H9 (cell line): Measurements from ENCODE around the gene KLHDC7A. TPM values are rescaled to one million over a fixed set of nuclear protein-coding genes. Genes with fewer than 3 reads are reported as not detected.

Source experiments
- DNase-seq: peaks from one replicate; pipeline ENCODE4 v3.0.0-alpha.2; 2017
- H2AFZ ChIP-seq: one replicate; pipeline ENCODE4 v1.6.1; 2013; ENCODE audit warnings: mild to moderate bottlenecking, low read length, control low read depth, moderate library complexity
- H2AK5ac ChIP-seq: 2 replicates; pipeline ENCODE4 v1.6.1; 2013; ENCODE audit warnings: low read length, control low read depth, mixed read lengths; ENCODE audit not compliant: insufficient read length
- H2BK120ac ChIP-seq: one replicate; pipeline ENCODE4 v1.6.1; 2013; ENCODE audit warnings: low read depth, mild to moderate bottlenecking, low read length, control low read depth, inconsistent platforms; ENCODE audit not compliant: poor library complexity, severe bottlenecking
- H2BK12ac ChIP-seq: 2 replicates; pipeline ENCODE4 v1.6.1; 2013; ENCODE audit warnings: low read length, control low read depth, mixed read lengths, low read depth; ENCODE audit not compliant: insufficient read length
- H2BK15ac ChIP-seq: 2 replicates; pipeline ENCODE4 v1.6.1; 2013; ENCODE audit warnings: low read depth, low read length, control low read depth
- H2BK20ac ChIP-seq: one replicate; pipeline ENCODE4 v1.6.1; 2013; ENCODE audit warnings: low read depth, mild to moderate bottlenecking, low read length, control low read depth, inconsistent platforms; ENCODE audit not compliant: poor library complexity, severe bottlenecking
- H2BK5ac ChIP-seq: 2 replicates; pipeline ENCODE4 v1.6.1; 2013; ENCODE audit warnings: low read length, control low read depth, mixed read lengths; ENCODE audit not compliant: insufficient read length
- H3K14ac ChIP-seq: 2 replicates; pipeline ENCODE4 v1.6.1; 2013; ENCODE audit warnings: low read length, control low read depth; ENCODE audit not compliant: insufficient read depth
- H3K18ac ChIP-seq: 2 replicates; pipeline ENCODE4 v1.6.1; 2013; ENCODE audit warnings: low read depth, mild to moderate bottlenecking, mixed read lengths, low read length, control low read depth; ENCODE audit not compliant: insufficient read length
- H3K23ac ChIP-seq: 2 replicates; pipeline ENCODE4 v1.6.1; 2013; ENCODE audit warnings: low read length, control low read depth, mixed read lengths, low read depth; ENCODE audit not compliant: insufficient read length
- H3K23me2 ChIP-seq: 2 replicates; pipeline ENCODE4 v1.6.1; 2013; ENCODE audit warnings: low read depth, mild to moderate bottlenecking, mixed read lengths, low read length, control low read depth; ENCODE audit not compliant: insufficient read length, poor library complexity, severe bottlenecking
- H3K27ac ChIP-seq: 2 replicates; pipeline ENCODE4 v1.5.1; 2013; ENCODE audit warnings: low read length, control low read depth, mixed read lengths, low read depth; ENCODE audit not compliant: insufficient read length
- H3K27me3 ChIP-seq: 2 replicates; pipeline ENCODE4 v1.6.1; 2013; ENCODE audit warnings: low read length, control low read depth, inconsistent platforms; ENCODE audit not compliant: insufficient read depth
- H3K4ac ChIP-seq: 2 replicates; pipeline ENCODE4 v1.6.1; 2013; ENCODE audit warnings: low read depth, mild to moderate bottlenecking, control low read depth, inconsistent platforms, low read length, moderate library complexity
- H3K4me1 ChIP-seq: 2 replicates; pipeline ENCODE4 v1.6.1; 2013; ENCODE audit warnings: low read length, control low read depth, inconsistent platforms; ENCODE audit not compliant: insufficient read depth
- H3K4me2 ChIP-seq: 2 replicates; pipeline ENCODE4 v1.6.1; 2013; ENCODE audit warnings: low read length, control low read depth, mixed read lengths; ENCODE audit not compliant: insufficient read length, insufficient read depth
- H3K56ac ChIP-seq: 2 replicates; pipeline ENCODE4 v1.6.1; 2013; ENCODE audit warnings: low read depth, mild to moderate bottlenecking, mixed read lengths, low read length, control low read depth; ENCODE audit not compliant: insufficient read length
- H3K79me1 ChIP-seq: 2 replicates; pipeline ENCODE4 v1.6.1; 2013; ENCODE audit warnings: low read depth, mild to moderate bottlenecking, moderate library complexity, low read length, control low read depth, inconsistent platforms; ENCODE audit not compliant: insufficient read depth, poor library complexity, severe bottlenecking
- H3K79me2 ChIP-seq: 2 replicates; pipeline ENCODE4 v1.6.1; 2013; ENCODE audit warnings: low read length, control low read depth, inconsistent platforms; ENCODE audit not compliant: insufficient read depth
- H3K9ac ChIP-seq: 2 replicates; pipeline ENCODE4 v1.6.1; 2013; ENCODE audit warnings: low read length, control low read depth, mixed read lengths; ENCODE audit not compliant: insufficient read length; ENCODE audit errors: extremely low read depth
- H3K9me3 ChIP-seq: one replicate; pipeline ENCODE4 v1.6.1; 2013; ENCODE audit warnings: low read depth, low read length, inconsistent platforms; ENCODE audit not compliant: control insufficient read depth
- H3T11ph ChIP-seq: one replicate; pipeline ENCODE4 v1.6.1; 2013; ENCODE audit warnings: mild to moderate bottlenecking, low read length, control low read depth, inconsistent platforms
- H4K20me1 ChIP-seq: one replicate; pipeline ENCODE4 v1.6.1; 2013; ENCODE audit not compliant: control insufficient read depth, insufficient read length, insufficient read depth
- H4K5ac ChIP-seq: 2 replicates; pipeline ENCODE4 v1.6.1; 2013; ENCODE audit warnings: low read depth, mild to moderate bottlenecking, mixed read lengths, low read length, control low read depth; ENCODE audit not compliant: insufficient read length
- H4K8ac ChIP-seq: replicated peaks from 2 replicates; pipeline ENCODE4 v1.6.1; 2013; ENCODE audit warnings: low read length, control low read depth, mixed read lengths, low read depth; ENCODE audit not compliant: insufficient read length
- H4K91ac ChIP-seq: 2 replicates; pipeline ENCODE4 v1.6.1; 2013; ENCODE audit warnings: low read depth, mild to moderate bottlenecking, moderate library complexity, mixed read lengths, low read length, control low read depth; ENCODE audit not compliant: insufficient read length
- H3K27ac Mint-ChIP-seq, 3 experiments: 2 replicates in 2 of 3; 3 replicates in 1 of 3; pipeline ENCODE4 v1.8.0; 2020 to 2021; ENCODE audit warnings: mixed read lengths in 3 of 3, mild to moderate bottlenecking in 1 of 3, moderate library complexity in 1 of 3
- H3K27me3 Mint-ChIP-seq: 2 replicates; pipeline ENCODE4 v1.8.0; 2021; ENCODE audit warnings: low read depth, mild to moderate bottlenecking, moderate library complexity, mixed read lengths
- H3K36me3 Mint-ChIP-seq, 3 experiments: 2 replicates in 2 of 3; 3 replicates in 1 of 3; pipeline ENCODE4 v1.8.0; 2020 to 2021; ENCODE audit warnings: low read depth in 3 of 3, mixed read lengths in 3 of 3; ENCODE audit not compliant: insufficient read depth in 1 of 3
- H3K4me1 Mint-ChIP-seq, 2 experiments: 2 replicates each; pipeline ENCODE4 v1.8.0; 2020; ENCODE audit warnings: mixed read lengths in 2 of 2
- H3K4me3 Mint-ChIP-seq, 2 experiments: 2 replicates in 1 of 2; 3 replicates in 1 of 2; pipeline ENCODE4 v1.8.0; 2020 to 2021; ENCODE audit warnings: mild to moderate bottlenecking in 2 of 2, mixed read lengths in 2 of 2, moderate library complexity in 1 of 2
- H3K9me3 Mint-ChIP-seq, 2 experiments: 2 replicates in 1 of 2; 3 replicates in 1 of 2; pipeline ENCODE4 v1.8.0; 2020; ENCODE audit warnings: mild to moderate bottlenecking in 2 of 2, mixed read lengths in 2 of 2, moderate library complexity in 1 of 2
- WGBS: extraction: QIAGEN DNeasy Blood & Tissue Kit; methylation state at CpG from one replicate; pipeline ENCODE4 v1.1.7; 2013; ENCODE audit warnings: missing lambda C conversion rate, low lambda C conversion rate, mixed read lengths; ENCODE audit not compliant: insufficient read length; ENCODE audit errors: extremely low coverage; 5-methylcytosine and 5-hydroxymethylcytosine counted together
- total RNA-seq: library from RNA; stranded (reverse); gene quantifications from 2 replicates; pipeline ENCODE4 v1.2.1, GENCODE V29; 2021
- TF ChIP-seq, protein P1 (sequence below): fragments of 200-600 bp; sonication (generic); conservative IDR thresholded peaks from 3 replicates; pipeline ENCODE4 v1.8.0; 2021; ENCODE audit warnings: antibody characterized with exemption, mild to moderate bottlenecking

The KLHDC7A gene
- total RNA-seq, 1 experiment from 2014 or later, result 11.4 TPM

DNA sequence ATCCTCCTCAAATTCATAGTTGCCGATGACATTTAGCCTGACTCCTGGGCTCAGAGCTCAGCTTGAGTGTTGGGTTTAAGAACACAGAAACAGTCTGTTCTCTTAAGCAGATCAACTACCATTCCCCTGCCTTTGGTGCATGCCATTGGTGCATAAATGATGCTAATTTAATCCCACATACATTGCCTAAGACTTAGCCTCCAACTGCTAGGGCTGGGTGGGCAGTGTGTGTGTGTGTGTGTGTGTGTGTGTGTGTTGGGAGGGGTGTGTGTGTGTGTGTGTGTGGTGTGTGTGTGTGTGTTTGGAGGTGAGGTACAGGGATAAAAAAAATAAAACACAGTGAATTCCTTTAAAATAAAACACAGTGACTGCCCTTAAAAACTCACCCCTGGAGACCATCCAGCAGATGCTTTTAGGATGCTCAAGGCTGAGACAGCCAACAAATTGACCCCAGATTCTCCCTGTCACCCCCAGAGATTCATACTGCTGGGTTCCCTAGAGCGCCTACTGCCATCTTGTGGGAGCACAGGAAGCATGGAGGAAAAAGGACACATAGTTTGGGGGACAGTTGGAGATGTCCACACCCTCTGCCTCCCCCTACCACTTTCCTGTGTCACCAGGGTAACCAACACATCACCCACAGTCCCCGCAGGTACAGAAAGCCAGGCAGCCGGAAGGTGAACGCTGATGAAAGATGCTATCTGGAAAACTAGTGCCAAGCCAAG is 30.6 kb downstream of the KLHDC7A start:
- no peak overlapping the region for H3K4ac ChIP-seq
- H3K79me1 ChIP-seq, result no peaks in the 10 kb centered on the region
- no peak overlapping the region for H2AFZ ChIP-seq
- peaks cover 0 to 6% (median 4%) of the 10 kb centered on the region in 3 experiments; a peak in 5 of 7 replicates for H3K36me3 Mint-ChIP-seq
- TF ChIP-seq, protein P1, sequence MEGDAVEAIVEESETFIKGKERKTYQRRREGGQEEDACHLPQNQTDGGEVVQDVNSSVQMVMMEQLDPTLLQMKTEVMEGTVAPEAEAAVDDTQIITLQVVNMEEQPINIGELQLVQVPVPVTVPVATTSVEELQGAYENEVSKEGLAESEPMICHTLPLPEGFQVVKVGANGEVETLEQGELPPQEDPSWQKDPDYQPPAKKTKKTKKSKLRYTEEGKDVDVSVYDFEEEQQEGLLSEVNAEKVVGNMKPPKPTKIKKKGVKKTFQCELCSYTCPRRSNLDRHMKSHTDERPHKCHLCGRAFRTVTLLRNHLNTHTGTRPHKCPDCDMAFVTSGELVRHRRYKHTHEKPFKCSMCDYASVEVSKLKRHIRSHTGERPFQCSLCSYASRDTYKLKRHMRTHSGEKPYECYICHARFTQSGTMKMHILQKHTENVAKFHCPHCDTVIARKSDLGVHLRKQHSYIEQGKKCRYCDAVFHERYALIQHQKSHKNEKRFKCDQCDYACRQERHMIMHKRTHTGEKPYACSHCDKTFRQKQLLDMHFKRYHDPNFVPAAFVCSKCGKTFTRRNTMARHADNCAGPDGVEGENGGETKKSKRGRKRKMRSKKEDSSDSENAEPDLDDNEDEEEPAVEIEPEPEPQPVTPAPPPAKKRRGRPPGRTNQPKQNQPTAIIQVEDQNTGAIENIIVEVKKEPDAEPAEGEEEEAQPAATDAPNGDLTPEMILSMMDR, result peak; percentile 50
- H3K4me2 ChIP-seq, result no peak overlapping the region
- no CpG with 5 or more reads among the region's 5 CpGs for WGBS
- H4K91ac ChIP-seq, result no peak overlapping the region
- H3K9ac ChIP-seq, result no peak overlapping the region
- no peak overlapping the region for H3K4me3 Mint-ChIP-seq
- no peaks in the 10 kb centered on the region for H4K20me1 ChIP-seq
- peak overlapping the region in 2 of 3 experiments; percentile 44; a peak in 3 of 7 replicates for H3K27ac Mint-ChIP-seq
- no peak overlapping the region for H2BK15ac ChIP-seq
- H3K56ac ChIP-seq, result no peak overlapping the region
- no peak overlapping the region for H3K23ac ChIP-seq
- peaks cover 3% of the 10 kb centered on the region; the same call in 1 of the 2 replicates for H3K27me3 Mint-ChIP-seq
- H4K8ac ChIP-seq, result no peak overlapping the region
- H3K4me1 ChIP-seq, result no peaks in the 10 kb centered on the region; the same call in 1 of the 2 replicates
- H3K27ac ChIP-seq, result no peak overlapping the region
- no peaks in the 10 kb centered on the region for H3K23me2 ChIP-seq
- no peaks in the 10 kb centered on the region for H3K9me3 ChIP-seq
- H2BK5ac ChIP-seq, result no peak overlapping the region
- no peak overlapping the region for H3T11ph ChIP-seq
- no peak overlapping the region for H4K5ac ChIP-seq
- H2BK20ac ChIP-seq, result no peak overlapping the region
- H3K9me3 Mint-ChIP-seq, result peaks cover 20 to 22% of the 10 kb centered on the region in 2 experiments
- DNase-seq, result no peak
- no peak overlapping the region for H2BK120ac ChIP-seq
- no peak overlapping the region for H2AK5ac ChIP-seq
- H3K79me2 ChIP-seq, result no peaks in the 10 kb centered on the region
- no peak overlapping the region for H2BK12ac ChIP-seq
- no peak overlapping the region for H3K14ac ChIP-seq
- no peak overlapping the region for H3K18ac ChIP-seq
- H3K4me1 Mint-ChIP-seq, result peaks cover 10 to 13% of the 10 kb centered on the region in 2 experiments
- no peaks in the 10 kb centered on the region for H3K27me3 ChIP-seq
